ENCODE data around the gene ITGB5. TPM values are rescaled to one million over a fixed set of nuclear protein-coding genes. Genes with fewer than 3 reads are reported as not detected.

ITGB5 gene
- total RNA-seq, 1 experiment from 2014 or later = 67.2 TPM

GRCh38 chr3:124764746-124765145, 122.4 kb downstream of the ITGB5 start:
- Histone ChIP-seq H3K79me2 (ENCODE audit: low read length) (no peaks in the 10 kb centered on the region), H3K9me2 (replicated peaks; ENCODE audit: low read length) (no peaks in the 10 kb centered on the region), H3K9me3 (ENCODE audit: low read length) (no peaks in the 10 kb centered on the region), H3K9ac (ENCODE audit: low read length) (no peak overlapping the region), H3K4me3 (ENCODE audit: low read length) (no peak overlapping the region), H3K27me3 (ENCODE audit: low read length) (no peaks in the 10 kb centered on the region), H2AFZ (ENCODE audit: low read length) (no peak overlapping the region), H3K4me2 (ENCODE audit: low read length) (no peak overlapping the region), H4K20me1 (ENCODE audit: low read length) (no peaks in the 10 kb centered on the region), H3K4me1 (ENCODE audit: insufficient read depth, low read length) (no peaks in the 10 kb centered on the region), H3F3A (ENCODE audit: low read length, unreplicated experiment) (no peaks in the 10 kb centered on the region), H3K36me3 (ENCODE audit: low read depth, low read length) (no peaks in the 10 kb centered on the region), H3K27ac (ENCODE audit: low read length) (no peak overlapping the region)
- intact Hi-C loops (cut with micrococcal nuclease) = no loop called here
- DNase-seq = no peak
- POLR2A ChIA-PET (ENCODE audit: unreplicated experiment) = no interaction called here
- no TSS peak for BruUV-seq (replicated peaks)
- TF ChIP-seq CTCF (conservative IDR thresholded peaks at IDR 0.05; ENCODE audit: low read depth, low read length) = no peak
- TF ChIP-seq EZH2phosphoT487 (IDR thresholded peaks at IDR 0.05; ENCODE audit: borderline replicate concordance, low read length) = no peak
- CTCF ChIA-PET = no interaction called here
- ATAC-seq = no peak

GRCh38 chr3:124763644-124764358, 123.4 kb downstream of the ITGB5 start:
- H3K4me3 ChIP-seq (ENCODE audit: low read length) = no peak overlapping the region
- no peaks in the 10 kb centered on the region for H3K9me3 ChIP-seq (ENCODE audit: low read length)
- ChIA-PET POLR2A (ENCODE audit: unreplicated experiment) (no interaction called here), CTCF (no interaction called here)
- no peak overlapping the region for H3K4me2 ChIP-seq (ENCODE audit: low read length)
- no peaks in the 10 kb centered on the region for H3K36me3 ChIP-seq (ENCODE audit: low read depth, low read length)
- no peak for TF ChIP-seq EZH2phosphoT487 (IDR thresholded peaks at IDR 0.05; ENCODE audit: borderline replicate concordance, low read length)
- TF ChIP-seq CTCF (conservative IDR thresholded peaks at IDR 0.05; ENCODE audit: low read depth, low read length) = no peak
- TF ChIP-seq EZH2 (IDR thresholded peaks at IDR 0.05; ENCODE audit: low read length, unreplicated experiment) = no peak
- no peaks in the 10 kb centered on the region for H3K79me2 ChIP-seq (ENCODE audit: low read length)
- no peaks in the 10 kb centered on the region for H3K4me1 ChIP-seq (ENCODE audit: insufficient read depth, low read length)
- no peak overlapping the region for H3K9ac ChIP-seq (ENCODE audit: low read length)
- DNase-seq (no peak), ATAC-seq (no peak)
- no peaks in the 10 kb centered on the region for H3F3A ChIP-seq (ENCODE audit: low read length, unreplicated experiment)
- no peak overlapping the region for H2AFZ ChIP-seq (ENCODE audit: low read length)
- intact Hi-C loops (cut with micrococcal nuclease) = no loop called here
- H4K20me1 ChIP-seq (ENCODE audit: low read length) = no peaks in the 10 kb centered on the region
- no peaks in the 10 kb centered on the region for H3K9me2 ChIP-seq (replicated peaks; ENCODE audit: low read length)
- no peaks in the 10 kb centered on the region for H3K27me3 ChIP-seq (ENCODE audit: low read length)
- no TSS peak for BruUV-seq (replicated peaks)
- H3K27ac ChIP-seq (ENCODE audit: low read length) = no peak overlapping the region

GRCh38 chr3:124763206-124763605, 124.0 kb downstream of the ITGB5 start:
- POLR2A ChIA-PET (ENCODE audit: unreplicated experiment) = no interaction called here
- H3F3A ChIP-seq (ENCODE audit: low read length, unreplicated experiment) = no peaks in the 10 kb centered on the region
- H3K4me3 ChIP-seq (ENCODE audit: low read length) = no peak overlapping the region
- no peaks in the 10 kb centered on the region for H3K27me3 ChIP-seq (ENCODE audit: low read length)
- no peak for TF ChIP-seq EZH2phosphoT487 (IDR thresholded peaks at IDR 0.05; ENCODE audit: borderline replicate concordance, low read length)
- TF ChIP-seq CTCF (conservative IDR thresholded peaks at IDR 0.05; ENCODE audit: low read depth, low read length) = no peak
- no peak for TF ChIP-seq EZH2 (IDR thresholded peaks at IDR 0.05; ENCODE audit: low read length, unreplicated experiment)
- intact Hi-C loops (cut with micrococcal nuclease) = no loop called here
- CTCF ChIA-PET = no interaction called here
- H3K9ac ChIP-seq (ENCODE audit: low read length) = no peak overlapping the region
- DNase-seq (no peak), ATAC-seq (no peak)
- no peaks in the 10 kb centered on the region for H3K36me3 ChIP-seq (ENCODE audit: low read depth, low read length)
- H2AFZ ChIP-seq (ENCODE audit: low read length) = no peak overlapping the region
- no peaks in the 10 kb centered on the region for H3K9me2 ChIP-seq (replicated peaks; ENCODE audit: low read length)
- no peaks in the 10 kb centered on the region for H3K79me2 ChIP-seq (ENCODE audit: low read length)
- no peaks in the 10 kb centered on the region for H3K4me1 ChIP-seq (ENCODE audit: insufficient read depth, low read length)
- BruUV-seq (replicated peaks) = no TSS peak
- no peaks in the 10 kb centered on the region for H3K9me3 ChIP-seq (ENCODE audit: low read length)
- no peak overlapping the region for H3K4me2 ChIP-seq (ENCODE audit: low read length)
- no peak overlapping the region for H3K27ac ChIP-seq (ENCODE audit: low read length)
- H4K20me1 ChIP-seq (ENCODE audit: low read length) = no peaks in the 10 kb centered on the region
